H54 (cell line): ENCODE measurements around the gene HHLA2.

Experiments used
- DNase-seq: peaks from one replicate; pipeline ENCODE4 v3.0.0; 2011; ENCODE audit warnings: low spot score, mixed read lengths; ENCODE audit not compliant: insufficient read length
- FAIRE-seq: peaks from 3 replicates; lab custom pipeline; 2011; peaks lifted over from hg19 to GRCh38; lab: Jason Lieb, UNC
- POLR2A ChIP-seq: IDR thresholded peaks from 2 replicates; pipeline ENCODE4 v1.6.1; 2011; ENCODE audit warnings: low read depth, mild to moderate bottlenecking, low read length

HHLA2 gene

GRCh38 chr3:108315767-108316301 lies 19.5 kb downstream of the HHLA2 start:
- FAIRE-seq (no peak), DNase-seq (no peak)
- no peak for TF ChIP-seq POLR2A

GRCh38 chr3:108319428-108320082 lies 23.2 kb downstream of the HHLA2 start:
- no peak for TF ChIP-seq POLR2A
- no peak for FAIRE-seq
- DNase-seq = no peak

DNA sequence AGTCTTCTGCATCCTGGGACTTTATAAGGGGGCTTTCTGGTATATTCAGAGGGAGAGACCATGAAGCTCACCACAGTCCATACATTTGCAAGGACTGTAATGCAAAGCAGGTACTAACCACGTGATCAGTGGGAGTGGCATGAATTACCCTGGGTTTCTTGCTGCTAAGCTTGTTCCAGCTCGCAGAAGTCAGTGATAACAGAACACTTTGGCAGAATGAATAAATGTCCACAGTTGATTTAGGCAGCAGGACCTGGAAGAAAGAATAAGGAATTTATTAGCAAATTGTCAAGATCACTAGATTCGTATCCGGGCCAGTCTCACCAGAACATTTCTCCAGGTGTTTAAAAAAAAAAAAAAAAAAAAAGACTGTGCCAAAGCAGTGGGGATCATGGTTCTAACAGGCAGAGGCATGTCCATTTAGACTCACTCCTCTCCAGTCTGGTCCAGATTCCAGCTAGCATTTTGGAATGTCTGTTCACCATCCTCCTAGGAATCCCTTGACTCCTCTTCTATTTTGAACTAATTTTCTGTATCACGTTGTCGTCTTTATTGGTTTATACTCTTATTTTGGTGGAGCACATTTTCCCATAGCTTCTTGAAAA lies 24.5 kb downstream of the HHLA2 start:
- DNase-seq (no peak), FAIRE-seq (no peak)
- no peak for TF ChIP-seq POLR2A

DNA sequence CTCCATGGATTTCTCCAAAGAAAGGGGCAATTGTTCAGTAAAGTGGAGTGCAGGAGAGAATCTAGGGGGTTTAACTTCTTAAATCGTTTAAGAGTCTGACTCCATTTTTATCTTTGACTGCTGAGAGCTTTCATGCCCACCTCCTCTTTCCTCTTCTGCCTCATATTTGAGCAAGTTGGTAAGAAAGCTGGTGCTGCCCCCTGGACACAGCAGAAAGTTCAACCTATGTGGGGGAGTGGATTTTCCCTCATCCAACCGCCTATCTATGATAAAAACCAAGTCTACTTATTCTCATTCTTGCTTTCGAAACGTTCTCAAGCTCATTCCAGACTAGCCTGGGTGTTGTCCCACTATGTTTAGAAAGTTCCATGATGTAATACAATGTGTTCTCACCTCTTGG lies 26.0 kb downstream of the HHLA2 start:
- DNase-seq (no peak), FAIRE-seq (no peak)
- no peak for TF ChIP-seq POLR2A

- DNase-seq = no peak
- no peak for FAIRE-seq
- no peak for TF ChIP-seq POLR2A
Observed at GRCh38 chr3:108324177-108324576, 27.8 kb downstream of the HHLA2 start.

GRCh38 chr3:108327168-108327567 lies 30.8 kb downstream of the HHLA2 start:
- FAIRE-seq (no peak), DNase-seq (no peak)
- no peak for TF ChIP-seq POLR2A

DNA sequence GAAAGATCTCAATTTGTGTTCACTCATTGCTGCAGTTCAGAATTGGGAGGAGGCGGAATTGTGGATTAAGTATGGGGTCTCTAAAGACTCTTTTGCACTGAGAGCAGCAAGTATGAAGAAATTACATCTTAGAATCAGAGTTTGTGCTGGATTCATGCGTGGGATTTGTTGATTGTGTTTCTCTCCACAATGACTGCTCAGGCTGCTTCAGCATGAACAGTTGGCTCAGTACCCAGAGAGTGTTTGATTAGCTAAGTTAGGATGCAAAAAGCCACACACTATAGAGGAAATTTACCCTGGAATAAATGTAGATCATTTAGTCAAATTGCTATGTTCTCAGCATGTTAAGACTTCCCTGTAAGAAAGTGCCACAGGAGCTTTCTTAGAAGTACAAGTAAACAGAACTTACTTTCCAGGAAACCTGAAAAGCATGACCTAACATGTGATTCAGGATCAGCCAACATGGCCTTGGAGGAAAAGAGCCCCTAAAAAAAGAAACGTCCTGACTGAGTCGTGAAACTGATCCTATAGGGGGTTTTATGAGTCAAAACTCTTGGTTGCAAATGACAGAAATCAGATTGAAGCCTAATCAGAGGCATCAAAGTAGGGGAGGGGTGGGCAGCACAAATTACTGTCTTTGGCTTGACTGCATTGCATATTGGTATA lies 32.6 kb downstream of the HHLA2 start:
- DNase-seq (no peak), FAIRE-seq (no peak)
- TF ChIP-seq POLR2A = no peak

DNA sequence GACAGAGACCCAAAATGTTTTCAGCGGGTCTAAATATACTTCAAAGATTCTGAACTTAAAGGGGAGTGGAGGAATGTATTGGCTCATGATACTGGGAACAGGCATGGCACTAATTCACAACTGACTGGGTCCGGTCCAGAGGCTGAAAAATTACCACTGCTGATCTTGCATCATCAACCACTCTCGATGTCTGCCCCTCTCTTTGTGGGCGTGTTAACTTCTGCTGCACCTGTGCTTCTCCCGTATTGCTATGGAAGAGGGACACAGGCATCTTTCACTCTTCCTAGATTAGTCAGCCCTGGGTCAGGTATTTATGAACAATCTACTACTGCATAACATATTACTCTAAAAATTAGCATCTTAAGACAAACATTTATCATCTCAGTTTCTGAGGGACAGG lies 33.2 kb downstream of the HHLA2 start:
- DNase-seq (no peak), FAIRE-seq (no peak)
- no peak for TF ChIP-seq POLR2A

GRCh38 chr3:108329947-108330346 lies 33.6 kb downstream of the HHLA2 start:
- no peak for FAIRE-seq
- TF ChIP-seq POLR2A = no peak
- DNase-seq = no peak

- FAIRE-seq = no peak
- no peak for DNase-seq
- TF ChIP-seq POLR2A = no peak
Observed at GRCh38 chr3:108331792-108332191, 35.4 kb downstream of the HHLA2 start.

DNA sequence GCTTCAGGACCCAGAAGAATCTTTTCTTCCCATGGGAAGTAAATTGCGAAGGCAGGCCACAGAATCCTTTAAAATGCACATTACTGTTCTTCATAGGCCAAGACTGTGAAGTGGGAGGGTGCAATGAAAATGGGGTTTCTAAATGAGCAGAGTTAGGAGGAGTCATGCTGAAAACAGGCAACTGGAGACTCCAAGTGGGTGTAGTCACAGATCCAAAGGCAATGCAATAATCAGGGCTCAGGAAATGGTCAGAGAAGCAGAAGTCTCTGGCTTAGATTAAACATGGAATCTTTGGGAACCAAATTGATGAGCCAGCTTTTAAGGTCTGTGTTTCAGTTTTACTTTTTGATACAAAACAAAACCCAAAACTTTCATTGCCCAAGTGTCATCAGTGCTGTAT lies 37.6 kb downstream of the HHLA2 start:
- TF ChIP-seq POLR2A = no peak
- DNase-seq (no peak), FAIRE-seq (no peak)

DNA sequence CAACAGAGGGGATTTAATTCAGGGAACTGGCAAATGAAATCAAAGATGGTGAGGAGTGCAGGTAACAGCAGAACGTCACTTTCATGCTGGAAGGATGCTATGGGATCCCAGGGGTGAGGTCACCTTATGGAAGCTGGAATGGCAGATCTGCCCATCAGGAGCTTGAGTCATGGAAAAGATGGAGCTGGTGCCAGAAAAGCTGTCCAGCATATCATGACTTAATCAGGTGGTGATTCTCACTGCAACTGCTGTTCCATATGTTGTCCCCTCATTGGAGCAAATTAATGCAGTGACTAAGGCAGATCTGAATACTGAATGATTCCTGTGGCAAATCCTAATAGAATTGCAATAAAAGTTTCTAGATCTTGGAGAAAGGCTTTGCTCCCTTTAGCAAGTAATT lies 38.4 kb downstream of the HHLA2 start:
- no peak for TF ChIP-seq POLR2A
- no peak for FAIRE-seq

GRCh38 chr3:108338901-108339545 lies 42.7 kb downstream of the HHLA2 start:
- TF ChIP-seq POLR2A = no peak

More for the DNA sequence above, 38.4 kb downstream of the HHLA2 start:
- no peak for DNase-seq

DNA sequence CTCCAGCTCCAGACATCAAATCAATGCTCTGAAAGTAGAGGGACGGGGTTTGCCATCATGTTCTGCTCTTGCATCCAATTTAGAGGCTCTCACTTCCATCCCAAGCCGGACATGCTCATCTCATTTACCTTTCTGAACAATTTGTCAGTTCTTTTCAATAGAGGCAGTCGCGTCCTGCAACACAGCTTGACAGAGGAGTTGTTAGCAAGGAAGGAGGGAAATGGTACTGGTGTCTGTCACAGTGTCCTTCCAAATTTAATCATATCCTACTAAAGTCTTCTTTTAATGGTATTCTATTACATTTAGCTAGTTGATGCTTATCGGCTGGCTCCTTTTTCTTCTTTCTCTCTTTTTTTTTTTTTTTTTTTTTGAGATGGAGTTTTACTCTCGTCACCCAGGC lies 45.6 kb downstream of the HHLA2 start:
- TF ChIP-seq POLR2A = no peak
- DNase-seq (no peak), FAIRE-seq (no peak)

More at GRCh38 chr3:108338901-108339545, 42.7 kb downstream of the HHLA2 start:
- no peak for FAIRE-seq
- DNase-seq = no peak
